Measurements from ENCODE around the gene HOXC11. TPM values are rescaled to one million over a fixed set of nuclear protein-coding genes. Genes with fewer than 3 reads are reported as not detected.

Gene HOXC11
- total RNA-seq, 4 donors from 2014 or later: not detected

- Histone ChIP-seq H3K4me3 (peak within 1 kb of the TSS in 1 of 4 donors; percentile 7), H3K36me3 (no peaks in the 10 kb centered on the region), H3K9me3 (no peaks in the 10 kb centered on the region), H3K27me3 (peaks cover 100% of the 10 kb centered on the region), H3K27ac (no peak within 1 kb of the TSS), H3K4me1 (peaks cover 7 to 17% (median 12%) of the 10 kb centered on the region in 4 donors)
- in situ Hi-C loops (cut with MboI; ENCODE audit: low pct_ligation_motif_present in 1 of 4, low pct_unique_long_range_greater_than_20kb in 1 of 4, low sequenced_read_pairs in 3 of 4) (loop anchor here in 1 of 4 donors (25.0 kb wide), 1 partner anchor 198 kb away; no protein-coding TSS in a partner anchor), intact Hi-C loops (cut with DNase I; ENCODE audit: low total_unique reads) (no loop called here)
- TF ChIP-seq POLR2AphosphoS5 (IDR thresholded peaks at IDR 0.05) (no peak), EP300 (IDR thresholded peaks at IDR 0.05; ENCODE audit: low read depth) (no peak), CTCF (IDR thresholded peaks at IDR 0.05) (peak in 4 of 5 experiments; percentile 18 to 43 (median 38)), POLR2A (IDR thresholded peaks at IDR 0.05) (no peak)
- DNase-seq: peak; percentile 70
- WGBS, 2 donors (ENCODE audit: low coverage in 1 of 2): 25% methylated on average over 55 of the region's 55 CpGs; no CpG with 5 or more reads in 1 of the 2 donors
Measured at GRCh38 chr12:53984901-53985691, 12.2 kb downstream of the HOXC11 start, which contains the start of gene HOXC10. Gene HOXC10 (plus strand): TSS chr12:53985146. CDS start chr12:53985260, 114 bp downstream.

- Histone ChIP-seq H3K36me3 (no peaks in the 10 kb centered on the region), H3K27ac (no peak overlapping the region), H3K27me3 (peaks cover 100% of the 10 kb centered on the region), H3K4me3 (no peak overlapping the region), H3K9me3 (no peaks in the 10 kb centered on the region), H3K4me1 (peaks cover 7 to 18% (median 13%) of the 10 kb centered on the region in 4 donors)
- intact Hi-C loops (cut with DNase I; ENCODE audit: low total_unique reads) (no loop called here), in situ Hi-C loops (cut with MboI; ENCODE audit: low pct_ligation_motif_present in 1 of 4, low pct_unique_long_range_greater_than_20kb in 1 of 4, low sequenced_read_pairs in 3 of 4) (loop anchor here in 1 of 4 donors (25.0 kb wide), 1 partner anchor 198 kb away; no protein-coding TSS in a partner anchor)
- 28 to 44% methylated on average over 5 to 21 of the region's 21 CpGs for WGBS, 2 donors (ENCODE audit: low coverage in 1 of 2)
- DNase-seq: no peak
- TF ChIP-seq POLR2AphosphoS5 (IDR thresholded peaks at IDR 0.05) (no peak), EP300 (IDR thresholded peaks at IDR 0.05; ENCODE audit: low read depth) (no peak), CTCF (IDR thresholded peaks at IDR 0.05) (no peak), POLR2A (IDR thresholded peaks at IDR 0.05) (no peak)
Measured at GRCh38 chr12:53985692-53985993, 12.7 kb downstream of the HOXC11 start.

- no peaks in the 10 kb centered on the region for H3K9me3 ChIP-seq
- no peaks in the 10 kb centered on the region for H3K36me3 ChIP-seq
- peak overlapping the region in 1 of 4 donors; percentile 7 for H3K4me3 ChIP-seq
- 23 to 40% methylated on average over 13 to 36 of the region's 50 CpGs for WGBS, 2 donors (ENCODE audit: low coverage in 1 of 2)
- in situ Hi-C loops (cut with MboI; ENCODE audit: low pct_ligation_motif_present in 1 of 4, low pct_unique_long_range_greater_than_20kb in 1 of 4, low sequenced_read_pairs in 3 of 4): loop anchor here in 1 of 4 donors (25.0 kb wide), 1 partner anchor 199 kb away; no protein-coding TSS in a partner anchor
- no peak for DNase-seq
- H3K4me1 ChIP-seq: peaks cover 7 to 22% (median 13%) of the 10 kb centered on the region in 4 donors
- H3K27ac ChIP-seq: no peak overlapping the region
- H3K27me3 ChIP-seq: peaks cover 100% of the 10 kb centered on the region
- TF ChIP-seq POLR2A (IDR thresholded peaks at IDR 0.05) (no peak), EP300 (IDR thresholded peaks at IDR 0.05; ENCODE audit: low read depth) (no peak), CTCF (IDR thresholded peaks at IDR 0.05) (no peak), POLR2AphosphoS5 (IDR thresholded peaks at IDR 0.05) (no peak)
- intact Hi-C loops (cut with DNase I; ENCODE audit: low total_unique reads): no loop called here
Measured at GRCh38 chr12:53985994-53986685, 13.2 kb downstream of the HOXC11 start.

Measured in transverse colon (tissue), 4 donors.